NCI-H128 (cell line): ENCODE data around the gene CDH4.
"Not testable (repeated sequence)": the region's sequence is repeated elsewhere in the genome, so short reads cannot be mapped to it uniquely, and the experiment has no call there.

Experiments used
- DNase-seq: peaks from one replicate; lab custom pipeline; 2025; ENCODE audit not compliant: unreplicated experiment; lab: John Stamatoyannopoulos, UW

Gene CDH4

GRCh38 chr20:61413752-61414151 lies 161.7 kb downstream of the CDH4 start:
- DNase-seq: no peak

- no peak for DNase-seq
Measured at GRCh38 chr20:61414455-61414991, 162.5 kb downstream of the CDH4 start.

GRCh38 chr20:61416546-61416945 lies 164.5 kb downstream of the CDH4 start:
- DNase-seq: no peak

GRCh38 chr20:61417221-61417941 lies 165.3 kb downstream of the CDH4 start:
- no peak for DNase-seq

GRCh38 chr20:61419010-61419409 lies 166.9 kb downstream of the CDH4 start:
- DNase-seq: no peak

GRCh38 chr20:61419501-61419900 lies 167.4 kb downstream of the CDH4 start:
- no peak for DNase-seq

- no peak for DNase-seq
Measured at GRCh38 chr20:61420056-61420455, 168.0 kb downstream of the CDH4 start.

GRCh38 chr20:61420781-61421180 lies 168.7 kb downstream of the CDH4 start:
- DNase-seq: no peak

- DNase-seq: no peak
Measured at GRCh38 chr20:61422636-61423425, 170.8 kb downstream of the CDH4 start.

- DNase-seq: no peak
Measured at GRCh38 chr20:61424011-61424627, 172.1 kb downstream of the CDH4 start.

- DNase-seq: no peak
Measured at GRCh38 chr20:61424628-61425420, 172.8 kb downstream of the CDH4 start.

GRCh38 chr20:61425541-61425991 lies 173.5 kb downstream of the CDH4 start:
- not testable (repeated sequence) for DNase-seq

- no peak for DNase-seq
Measured at GRCh38 chr20:61426352-61426751, 174.3 kb downstream of the CDH4 start.

GRCh38 chr20:61429458-61430227 lies 177.6 kb downstream of the CDH4 start:
- DNase-seq: no peak

- no peak for DNase-seq
Measured at GRCh38 chr20:61430228-61430624, 178.2 kb downstream of the CDH4 start.

- DNase-seq: no peak
Measured at GRCh38 chr20:61433176-61433575, 181.1 kb downstream of the CDH4 start.

GRCh38 chr20:61433816-61434215 lies 181.8 kb downstream of the CDH4 start:
- no peak for DNase-seq

GRCh38 chr20:61434341-61434781 lies 182.3 kb downstream of the CDH4 start:
- peak; percentile 30 for DNase-seq

GRCh38 chr20:61435184-61435822 lies 183.2 kb downstream of the CDH4 start:
- DNase-seq: no peak

GRCh38 chr20:61435823-61436220 lies 183.8 kb downstream of the CDH4 start:
- DNase-seq: no peak
